NCI-H526 (cell line): Measurements from ENCODE around the gene HARS1.
"Not testable (repeated sequence)": the region's sequence is repeated elsewhere in the genome, so short reads cannot be mapped to it uniquely, and the experiment has no call there.

Experiments
- DNase-seq, 2 experiments: peaks; one replicate each; lab custom pipeline; 2025; lab: John Stamatoyannopoulos, UW

The HARS1 gene

GRCh38 chr5:140674629-140675028 is 16.5 kb downstream of the HARS1 start:
- DNase-seq: no peak

- no peak for DNase-seq
These were observed 17.0 kb downstream of the HARS1 start for GRCh38 chr5:140674211-140674610.

- no peak for DNase-seq
These were observed 17.8 kb downstream of the HARS1 start, which contains the start of gene DND1 for GRCh38 chr5:140673187-140673976. TSS of gene DND1 (minus strand) at chr5:140673576. CDS start at chr5:140673542, 34 bp downstream.

GRCh38 chr5:140672455-140673186 is 18.5 kb downstream of the HARS1 start:
- peak in 1 of 2 experiments; percentile 10 for DNase-seq

GRCh38 chr5:140671472-140672125 is 19.6 kb downstream of the HARS1 start:
- DNase-seq: no peak

GRCh38 chr5:140671035-140671434 is 20.1 kb downstream of the HARS1 start:
- not testable (repeated sequence) for DNase-seq

- peak; percentile 92 to 96 for DNase-seq
These were observed 26.6 kb downstream of the HARS1 start, which contains the start of gene WDR55 for GRCh38 chr5:140664359-140665119. TSS of gene WDR55 (plus strand) at chr5:140664904. CDS start at chr5:140664913, 9 bp downstream.

GRCh38 chr5:140664030-140664358 is 27.2 kb downstream of the HARS1 start:
- DNase-seq: no peak

GRCh38 chr5:140660371-140660770 is 30.8 kb downstream of the HARS1 start:
- not testable (repeated sequence) for DNase-seq

- no peak for DNase-seq
These were observed 32.3 kb downstream of the HARS1 start for GRCh38 chr5:140658870-140659269.

GRCh38 chr5:140647042-140647419 is 44.1 kb downstream of the HARS1 start:
- DNase-seq: peak in 1 of 2 experiments; percentile 23

GRCh38 chr5:140642718-140643117 is 48.5 kb downstream of the HARS1 start:
- DNase-seq: no peak

- no peak for DNase-seq
These were observed 49.5 kb downstream of the HARS1 start for GRCh38 chr5:140641716-140642115.

GRCh38 chr5:140639148-140639981 is 51.8 kb downstream of the HARS1 start, which contains the start of gene TMCO6:
TSS of gene TMCO6 (plus strand) at chr5:140639451. CDS start at chr5:140639528, 77 bp downstream.
- peak; percentile 83 to 98 for DNase-seq

- DNase-seq: not testable (repeated sequence)
These were observed 52.3 kb downstream of the HARS1 start for GRCh38 chr5:140638898-140639147.

- DNase-seq: no peak
These were observed 53.6 kb downstream of the HARS1 start for GRCh38 chr5:140637371-140638100.

- no peak for DNase-seq
These were observed 55.6 kb downstream of the HARS1 start for GRCh38 chr5:140635291-140636257.

GRCh38 chr5:140634103-140634502 is 57.1 kb downstream of the HARS1 start:
- DNase-seq: no peak

GRCh38 chr5:140633501-140633900 is 57.7 kb downstream of the HARS1 start:
- DNase-seq: no peak
